ENCODE measurements around the gene CCDC69.
"Not testable (repeated sequence)": the region's sequence is repeated elsewhere in the genome, so short reads cannot be mapped to it uniquely, and the experiment has no call there.

CCDC69 gene

DNA sequence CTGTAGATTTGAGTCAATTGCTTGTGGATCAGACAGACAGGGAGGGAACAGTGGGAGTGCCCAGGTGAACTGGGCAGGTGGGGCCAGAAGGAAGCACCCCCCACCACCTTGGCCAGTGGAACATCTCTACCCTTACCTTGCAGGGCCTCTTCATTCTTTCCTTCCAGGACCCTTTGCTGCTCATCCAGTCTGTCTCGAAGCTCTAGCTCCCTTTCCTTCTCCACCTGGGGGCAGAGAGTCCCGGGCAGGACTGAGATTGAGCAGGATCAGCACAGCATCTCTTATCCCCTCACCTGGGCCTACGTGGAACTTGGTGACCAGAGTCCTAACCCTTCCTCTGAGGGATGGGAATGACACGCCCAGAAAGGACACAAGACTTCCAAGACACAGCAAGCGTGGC, 25.0 kb downstream of the CCDC69 start:
- no peak for DNase-seq (ENCODE audit: low read depth)
- TF ChIP-seq, protein P1, sequence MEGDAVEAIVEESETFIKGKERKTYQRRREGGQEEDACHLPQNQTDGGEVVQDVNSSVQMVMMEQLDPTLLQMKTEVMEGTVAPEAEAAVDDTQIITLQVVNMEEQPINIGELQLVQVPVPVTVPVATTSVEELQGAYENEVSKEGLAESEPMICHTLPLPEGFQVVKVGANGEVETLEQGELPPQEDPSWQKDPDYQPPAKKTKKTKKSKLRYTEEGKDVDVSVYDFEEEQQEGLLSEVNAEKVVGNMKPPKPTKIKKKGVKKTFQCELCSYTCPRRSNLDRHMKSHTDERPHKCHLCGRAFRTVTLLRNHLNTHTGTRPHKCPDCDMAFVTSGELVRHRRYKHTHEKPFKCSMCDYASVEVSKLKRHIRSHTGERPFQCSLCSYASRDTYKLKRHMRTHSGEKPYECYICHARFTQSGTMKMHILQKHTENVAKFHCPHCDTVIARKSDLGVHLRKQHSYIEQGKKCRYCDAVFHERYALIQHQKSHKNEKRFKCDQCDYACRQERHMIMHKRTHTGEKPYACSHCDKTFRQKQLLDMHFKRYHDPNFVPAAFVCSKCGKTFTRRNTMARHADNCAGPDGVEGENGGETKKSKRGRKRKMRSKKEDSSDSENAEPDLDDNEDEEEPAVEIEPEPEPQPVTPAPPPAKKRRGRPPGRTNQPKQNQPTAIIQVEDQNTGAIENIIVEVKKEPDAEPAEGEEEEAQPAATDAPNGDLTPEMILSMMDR (conservative IDR thresholded peaks at IDR 0.05; ENCODE audit: control insufficient read depth, insufficient read depth, low read depth, low read length), result no peak
- no peak overlapping the region for H3K4me3 ChIP-seq (ENCODE audit: control insufficient read depth, low read depth, low read length)

DNA sequence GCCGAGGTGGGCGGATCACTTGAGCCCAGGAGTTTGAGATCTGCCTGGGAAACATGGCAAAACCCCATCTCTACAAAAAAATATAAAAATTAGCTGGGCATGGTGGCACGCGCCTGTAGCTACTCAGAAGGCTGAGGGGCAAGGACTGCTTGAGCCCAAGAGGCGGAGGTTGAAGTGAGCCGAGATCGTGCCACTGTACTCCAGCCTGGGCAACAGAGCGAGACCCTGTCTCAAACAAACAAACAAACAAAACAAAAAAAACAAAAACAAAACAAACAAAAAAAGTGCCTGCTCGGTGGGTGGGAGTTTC, 26.6 kb downstream of the CCDC69 start:
- not testable (repeated sequence) for H3K4me3 ChIP-seq (ENCODE audit: control insufficient read depth, low read depth, low read length); DNase-seq (ENCODE audit: low read depth)

DNA sequence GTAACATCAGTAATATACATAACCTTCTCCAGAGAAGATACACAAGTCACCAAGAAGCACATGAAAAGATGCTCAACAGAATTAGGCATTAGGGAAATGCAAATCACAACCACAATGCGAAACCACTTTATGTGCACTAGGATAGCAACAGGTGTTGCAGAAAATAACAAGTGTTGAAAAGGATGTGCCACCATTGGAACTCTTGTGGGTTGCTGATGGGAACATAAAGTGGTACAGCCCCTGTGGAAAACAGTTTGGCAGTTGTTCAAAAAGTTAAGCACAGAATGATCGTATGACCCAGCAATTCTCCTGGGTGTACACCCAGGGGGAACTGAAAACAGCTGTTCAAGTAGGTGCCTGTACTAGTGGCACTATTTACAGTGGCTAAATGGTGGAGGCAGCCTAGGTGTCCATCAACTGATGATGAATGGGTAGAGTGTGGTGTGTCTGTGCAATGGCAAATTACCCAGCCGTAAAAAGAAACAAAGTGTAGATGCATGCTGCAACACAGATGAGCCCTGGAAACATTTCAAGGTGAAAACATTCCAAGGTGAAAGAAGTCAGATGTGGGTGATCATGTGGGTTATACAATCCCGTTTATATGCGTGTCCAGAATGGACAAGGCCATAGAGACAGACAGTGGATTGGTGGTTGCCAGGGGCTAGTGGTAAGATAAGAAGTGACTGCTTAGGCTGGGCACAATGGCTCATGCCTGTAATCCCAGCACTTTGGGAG, 27.2 kb downstream of the CCDC69 start:
- TF ChIP-seq, protein P1 (conservative IDR thresholded peaks at IDR 0.05; ENCODE audit: control insufficient read depth, insufficient read depth, low read depth, low read length), result no peak
- DNase-seq (ENCODE audit: low read depth), result peak; percentile 6
- no peak overlapping the region for H3K4me3 ChIP-seq (ENCODE audit: control insufficient read depth, low read depth, low read length)

DNA sequence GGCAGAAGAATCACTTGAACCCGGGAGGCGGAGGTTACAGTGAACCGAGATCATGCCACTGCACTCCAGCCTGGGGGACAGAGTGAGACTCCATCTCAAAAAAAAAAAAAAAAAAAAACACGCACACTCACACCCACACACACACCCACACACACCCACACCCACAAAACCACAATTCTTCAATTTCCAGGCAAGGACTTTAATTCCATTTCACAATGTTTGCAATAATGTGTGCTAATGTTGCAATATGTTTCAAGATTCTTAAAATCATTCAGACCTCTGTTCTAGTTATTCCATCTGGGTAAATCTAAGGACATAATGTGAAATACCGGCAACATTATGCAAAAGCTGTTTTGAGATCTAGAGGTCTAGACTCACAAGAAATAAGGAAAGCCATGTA, 28.3 kb downstream of the CCDC69 start:
- no peak overlapping the region for H3K4me3 ChIP-seq (ENCODE audit: control insufficient read depth, low read depth, low read length)
- TF ChIP-seq, protein P1 (conservative IDR thresholded peaks at IDR 0.05; ENCODE audit: control insufficient read depth, insufficient read depth, low read depth, low read length), result no peak
- peak; percentile 85 for DNase-seq (ENCODE audit: low read depth)

DNA sequence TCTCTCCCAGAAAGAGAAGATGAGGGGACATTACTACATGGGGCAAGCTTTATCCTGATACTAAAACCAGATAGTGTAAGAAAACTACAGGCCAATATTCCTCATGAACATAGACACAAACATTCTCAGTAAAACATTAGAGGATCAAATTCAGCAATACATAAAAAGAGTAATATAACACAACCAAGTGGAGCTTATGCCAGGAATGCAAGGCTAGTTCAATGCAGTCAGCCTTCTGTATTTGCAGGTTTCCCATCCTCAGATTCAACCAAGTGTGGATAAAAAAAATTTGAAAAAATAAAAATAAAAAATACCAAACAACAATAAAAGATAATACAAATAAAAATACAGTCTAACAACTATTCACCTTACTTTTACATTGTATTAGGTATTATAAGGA, 31.3 kb downstream of the CCDC69 start:
- H3K4me3 ChIP-seq (ENCODE audit: control insufficient read depth, low read depth, low read length), result no peak overlapping the region
- no peak for DNase-seq (ENCODE audit: low read depth)
- TF ChIP-seq, protein P1 (conservative IDR thresholded peaks at IDR 0.05; ENCODE audit: control insufficient read depth, insufficient read depth, low read depth, low read length), result no peak

DNA sequence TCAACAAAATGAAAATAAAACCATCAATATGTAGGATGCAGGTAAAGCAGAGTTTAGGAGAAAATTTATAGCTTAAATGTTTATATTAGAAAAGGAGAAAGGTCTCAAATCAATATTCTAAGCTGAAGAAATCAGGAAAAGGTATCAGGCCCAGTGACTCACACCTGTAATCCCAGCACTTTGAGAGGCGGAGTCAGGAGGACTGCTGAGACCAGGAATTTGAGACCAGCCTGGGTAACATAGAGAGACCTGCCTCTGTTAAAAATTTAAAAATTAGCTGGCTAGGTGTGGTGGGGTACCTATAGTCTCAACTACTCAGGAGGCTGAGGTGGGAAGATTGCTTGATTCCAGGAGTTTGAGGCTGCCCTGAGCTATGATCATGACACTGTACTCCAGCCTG, 32.2 kb downstream of the CCDC69 start:
- TF ChIP-seq, protein P1 (conservative IDR thresholded peaks at IDR 0.05; ENCODE audit: control insufficient read depth, insufficient read depth, low read depth, low read length), result no peak
- no peak overlapping the region for H3K4me3 ChIP-seq (ENCODE audit: control insufficient read depth, low read depth, low read length)
- DNase-seq (ENCODE audit: low read depth), result no peak

DNA sequence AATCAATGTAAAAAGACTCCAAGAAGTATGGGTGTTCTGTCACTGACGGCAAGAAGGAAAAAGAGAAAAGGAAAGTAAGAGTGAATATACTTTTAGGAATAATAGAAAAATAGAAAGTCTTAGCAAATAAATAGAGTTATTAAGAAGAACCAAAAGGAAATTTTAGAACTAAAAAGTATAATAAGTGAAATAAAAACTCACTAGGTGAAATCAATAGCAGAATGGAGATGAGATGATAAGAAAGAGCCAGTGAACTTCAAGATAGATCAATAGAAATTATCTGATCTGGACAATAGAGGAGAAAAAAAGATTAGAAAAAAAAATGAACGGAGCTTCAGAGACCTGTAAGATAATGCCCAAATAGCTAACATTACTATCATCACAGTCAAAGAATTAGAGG, 34.7 kb downstream of the CCDC69 start:
- TF ChIP-seq, protein P1 (conservative IDR thresholded peaks at IDR 0.05; ENCODE audit: control insufficient read depth, insufficient read depth, low read depth, low read length), result no peak
- H3K4me3 ChIP-seq (ENCODE audit: control insufficient read depth, low read depth, low read length), result no peak overlapping the region
- DNase-seq (ENCODE audit: low read depth), result no peak

Data from fibroblast of mammary gland (primary cell).